ENCODE results near the gene DHH. TPM values are rescaled to one million over a fixed set of nuclear protein-coding genes. Genes with fewer than 3 reads are reported as not detected.
"Not testable (repeated sequence)": the region's sequence is repeated elsewhere in the genome, so short reads cannot be mapped to it uniquely, and the experiment has no call there.

The DHH gene
- total RNA-seq, 1 donor from 2014 or later, result 0.34 TPM

DNA sequence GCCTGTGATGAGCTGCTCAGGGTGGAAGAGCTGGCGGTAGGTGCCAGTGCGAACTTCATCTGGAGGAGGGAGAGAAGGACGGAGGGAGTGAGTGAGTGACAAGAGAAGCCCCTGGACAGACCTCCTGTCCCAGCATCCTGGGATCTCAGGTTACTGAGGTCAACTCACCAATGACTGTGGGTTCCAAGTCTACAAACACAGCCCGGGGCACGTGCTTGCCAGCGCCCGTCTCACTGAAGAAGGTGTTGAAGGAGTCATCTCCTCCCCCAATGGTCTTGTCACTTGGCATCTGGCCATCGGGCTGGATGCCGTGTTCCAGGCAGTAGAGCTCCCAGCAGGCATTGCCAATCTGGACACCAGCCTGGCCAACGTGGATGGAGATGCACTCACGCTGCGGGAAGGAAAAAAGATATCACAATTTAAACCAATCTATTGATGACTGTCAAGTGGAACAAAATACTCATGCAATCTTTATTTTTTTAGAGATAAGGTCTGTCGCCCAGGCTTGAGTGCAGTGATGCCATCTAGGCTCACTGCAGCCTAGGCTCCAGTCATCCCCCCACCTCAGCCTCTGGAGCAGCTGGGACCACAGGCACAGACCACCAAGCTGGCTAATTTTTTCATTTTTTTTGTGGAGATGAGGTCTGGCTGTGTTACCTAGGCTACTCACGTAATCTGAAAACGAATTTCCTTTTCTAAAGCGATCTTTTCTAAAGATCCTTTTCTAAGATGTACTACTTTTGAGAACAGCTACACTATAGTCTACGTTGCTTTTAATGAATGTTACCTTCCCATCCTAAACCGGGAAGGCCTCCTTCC lies 34.9 kb upstream of the DHH start:
- Mint-ChIP-seq H3K27me3 (no peaks in the 10 kb centered on the region), H3K9me3 (ENCODE audit: low read depth) (no peaks in the 10 kb centered on the region), H3K4me3 (ENCODE audit: low read depth) (peak overlapping the region; percentile 94), H3K36me3 (ENCODE audit: insufficient read depth) (peaks cover 28% of the 10 kb centered on the region), H3K27ac (peak overlapping the region; percentile 97), H3K4me1 (ENCODE audit: low read depth) (peaks cover 17% of the 10 kb centered on the region)
- DNase-seq (ENCODE audit: low spot score, unreplicated experiment), result no peak
- TF ChIP-seq, protein P1, sequence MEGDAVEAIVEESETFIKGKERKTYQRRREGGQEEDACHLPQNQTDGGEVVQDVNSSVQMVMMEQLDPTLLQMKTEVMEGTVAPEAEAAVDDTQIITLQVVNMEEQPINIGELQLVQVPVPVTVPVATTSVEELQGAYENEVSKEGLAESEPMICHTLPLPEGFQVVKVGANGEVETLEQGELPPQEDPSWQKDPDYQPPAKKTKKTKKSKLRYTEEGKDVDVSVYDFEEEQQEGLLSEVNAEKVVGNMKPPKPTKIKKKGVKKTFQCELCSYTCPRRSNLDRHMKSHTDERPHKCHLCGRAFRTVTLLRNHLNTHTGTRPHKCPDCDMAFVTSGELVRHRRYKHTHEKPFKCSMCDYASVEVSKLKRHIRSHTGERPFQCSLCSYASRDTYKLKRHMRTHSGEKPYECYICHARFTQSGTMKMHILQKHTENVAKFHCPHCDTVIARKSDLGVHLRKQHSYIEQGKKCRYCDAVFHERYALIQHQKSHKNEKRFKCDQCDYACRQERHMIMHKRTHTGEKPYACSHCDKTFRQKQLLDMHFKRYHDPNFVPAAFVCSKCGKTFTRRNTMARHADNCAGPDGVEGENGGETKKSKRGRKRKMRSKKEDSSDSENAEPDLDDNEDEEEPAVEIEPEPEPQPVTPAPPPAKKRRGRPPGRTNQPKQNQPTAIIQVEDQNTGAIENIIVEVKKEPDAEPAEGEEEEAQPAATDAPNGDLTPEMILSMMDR (IDR thresholded peaks at IDR 0.05; ENCODE audit: unreplicated experiment), result no peak

DNA sequence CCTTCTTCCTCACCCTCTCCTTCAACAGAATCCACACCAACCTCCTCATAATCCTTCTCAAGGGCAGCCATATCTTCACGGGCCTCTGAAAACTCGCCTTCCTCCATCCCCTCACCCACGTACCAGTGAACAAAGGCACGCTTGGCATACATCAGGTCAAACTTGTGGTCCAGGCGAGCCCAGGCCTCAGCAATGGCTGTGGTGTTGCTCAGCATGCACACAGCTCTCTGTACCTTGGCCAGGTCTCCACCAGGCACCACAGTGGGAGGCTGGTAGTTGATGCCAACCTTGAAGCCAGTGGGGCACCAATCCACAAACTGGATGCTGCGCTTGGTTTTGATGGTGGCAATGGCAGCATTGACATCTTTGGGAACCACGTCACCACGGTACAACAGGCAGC lies 33.4 kb upstream of the DHH start:
- Mint-ChIP-seq H3K36me3 (ENCODE audit: insufficient read depth) (peaks cover 28% of the 10 kb centered on the region), H3K4me1 (ENCODE audit: low read depth) (peaks cover 17% of the 10 kb centered on the region)
- not testable (repeated sequence) for H3K27me3 Mint-ChIP-seq; H3K9me3 Mint-ChIP-seq (ENCODE audit: low read depth); H3K4me3 Mint-ChIP-seq (ENCODE audit: low read depth); H3K27ac Mint-ChIP-seq; DNase-seq (ENCODE audit: low spot score, unreplicated experiment)

DNA sequence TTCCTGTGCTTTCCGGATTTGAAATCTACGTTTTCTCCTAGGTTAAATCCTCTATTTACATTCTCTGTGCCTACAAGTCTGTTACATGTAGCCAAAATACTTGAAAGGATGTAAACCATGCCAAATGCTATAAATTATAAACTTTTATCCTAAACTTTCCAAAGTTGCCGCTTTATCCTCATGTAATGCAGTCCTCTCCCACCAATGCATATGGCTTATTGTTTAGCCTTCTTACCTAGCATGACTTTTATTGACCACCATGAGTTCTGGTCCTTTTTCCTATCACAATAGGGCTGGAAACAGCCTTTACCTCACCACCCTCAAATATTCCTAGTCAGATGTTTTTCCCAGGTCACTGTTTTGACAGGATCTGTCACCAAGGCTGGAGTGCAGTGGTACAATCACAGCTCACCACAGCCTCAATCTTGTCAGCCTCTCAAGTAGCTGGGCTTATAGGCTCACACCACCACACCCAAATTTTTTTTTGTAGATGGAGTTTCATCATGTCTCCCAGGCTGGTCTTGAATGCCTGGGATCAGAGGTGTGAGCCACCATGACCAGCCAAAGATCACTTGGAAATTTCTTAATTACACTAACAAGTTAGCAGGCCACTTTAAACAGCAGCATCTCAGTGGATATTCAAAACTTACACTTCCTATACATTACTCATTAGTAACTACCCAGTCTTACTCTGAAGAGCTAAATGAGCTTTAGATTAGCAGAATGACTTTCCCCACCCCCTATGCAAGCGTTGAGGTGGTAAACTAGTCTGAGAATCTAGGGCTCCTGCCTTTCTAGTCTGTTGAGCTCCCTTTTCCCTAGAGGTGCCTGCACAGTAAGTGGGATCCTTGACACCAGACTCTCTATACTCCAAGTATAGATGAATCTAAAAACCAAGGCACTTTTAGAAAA lies 32.5 kb upstream of the DHH start:
- Mint-ChIP-seq H3K36me3 (ENCODE audit: insufficient read depth) (peaks cover 28% of the 10 kb centered on the region), H3K4me1 (ENCODE audit: low read depth) (peaks cover 15% of the 10 kb centered on the region), H3K27me3 (no peaks in the 10 kb centered on the region), H3K9me3 (ENCODE audit: low read depth) (no peaks in the 10 kb centered on the region), H3K27ac (peak overlapping the region; percentile 5), H3K4me3 (ENCODE audit: low read depth) (no peak overlapping the region)
- DNase-seq (ENCODE audit: low spot score, unreplicated experiment), result no peak
- TF ChIP-seq, protein P1 (IDR thresholded peaks at IDR 0.05; ENCODE audit: unreplicated experiment), result no peak

DNA sequence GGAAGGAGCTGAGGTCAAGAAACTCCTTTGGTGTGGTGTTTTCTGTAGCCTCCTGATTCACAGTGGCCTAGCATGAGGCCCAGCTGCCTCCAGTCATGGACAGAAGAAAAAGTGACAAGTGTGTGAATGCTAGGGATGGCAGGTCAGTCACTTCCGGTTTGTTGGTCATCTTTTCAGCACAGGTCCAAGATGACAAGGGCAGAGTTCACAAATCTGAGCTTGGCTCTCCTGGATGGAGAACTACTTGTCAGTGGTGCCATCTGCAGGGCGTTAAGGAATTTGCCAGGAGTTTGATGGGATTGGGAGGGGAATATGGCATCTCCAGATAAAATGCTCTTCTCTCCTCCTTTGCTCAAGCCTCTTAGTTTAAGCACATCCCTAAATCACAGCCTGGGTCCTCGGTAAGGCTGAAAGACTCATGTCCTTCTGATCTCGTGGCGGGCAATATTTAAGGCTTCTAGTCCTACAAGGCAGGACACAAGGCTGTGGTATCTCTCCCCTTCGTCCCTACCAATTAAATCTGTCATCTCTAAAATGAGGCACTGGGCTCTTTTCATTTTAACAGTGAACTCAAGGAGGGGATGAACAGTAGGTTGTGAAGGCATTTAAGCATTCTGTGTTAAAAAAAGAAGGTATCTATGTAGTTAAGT lies 26.6 kb upstream of the DHH start:
- TF ChIP-seq, protein P1 (IDR thresholded peaks at IDR 0.05; ENCODE audit: unreplicated experiment), result peak; percentile 54
- Mint-ChIP-seq H3K4me3 (ENCODE audit: low read depth) (no peak overlapping the region), H3K9me3 (ENCODE audit: low read depth) (no peaks in the 10 kb centered on the region), H3K27me3 (no peaks in the 10 kb centered on the region), H3K27ac (no peak overlapping the region), H3K36me3 (ENCODE audit: insufficient read depth) (no peaks in the 10 kb centered on the region), H3K4me1 (ENCODE audit: low read depth) (no peaks in the 10 kb centered on the region)
- DNase-seq (ENCODE audit: low spot score, unreplicated experiment), result no peak

DNA sequence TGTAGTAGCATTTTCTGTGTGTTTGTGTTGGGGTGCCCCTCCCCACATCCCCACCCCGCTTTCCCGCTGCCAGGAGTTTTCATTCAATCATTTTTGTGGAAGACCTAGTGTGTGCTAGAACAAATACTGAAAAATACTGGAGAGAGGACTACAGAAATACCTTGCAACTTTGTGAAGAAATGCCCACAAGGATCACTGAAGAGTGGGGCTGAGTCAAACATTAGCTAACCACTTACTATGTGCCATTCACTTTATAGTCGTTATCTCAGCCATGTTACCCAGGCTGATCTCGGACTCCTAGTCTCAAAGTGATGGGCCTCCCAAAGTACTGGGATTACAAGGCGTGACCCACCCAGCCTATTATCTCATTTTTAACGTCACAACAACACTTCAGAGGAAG lies 16.6 kb upstream of the DHH start:
- no peaks in the 10 kb centered on the region for H3K9me3 Mint-ChIP-seq (ENCODE audit: low read depth)
- H3K4me1 Mint-ChIP-seq (ENCODE audit: low read depth), result peaks cover 19% of the 10 kb centered on the region
- no peaks in the 10 kb centered on the region for H3K27me3 Mint-ChIP-seq
- no peak for DNase-seq (ENCODE audit: low spot score, unreplicated experiment)
- H3K36me3 Mint-ChIP-seq (ENCODE audit: insufficient read depth), result no peaks in the 10 kb centered on the region
- TF ChIP-seq, protein P1 (IDR thresholded peaks at IDR 0.05; ENCODE audit: unreplicated experiment), result no peak
- peak overlapping the region; percentile 99 for H3K27ac Mint-ChIP-seq
- peak overlapping the region; percentile 98 for H3K4me3 Mint-ChIP-seq (ENCODE audit: low read depth)
